Activated T-cell treated with anti-CD3 and anti-CD28 coated beads, Interleukin-2, amount 50 U/mL, for 72 hours (primary cell): ENCODE data around the gene FLAD1. TPM values are rescaled to one million over a fixed set of nuclear protein-coding genes. Genes with fewer than 3 reads are reported as not detected.

Source experiments
- ATAC-seq, 2 donors: fragments of 150-1000 bp; cut with Tn5 transposase; replicated peaks in 1 of 2; 2 replicates each; pipeline ENCODE4 v1.10.0; 2021; ENCODE audit warnings: moderate library complexity in 2 of 2, mild to moderate bottlenecking in 1 of 2
- DNase-seq, 2 donors: peaks; one replicate each; pipeline ENCODE4 v3.0.0; 2021 to 2022; ENCODE audit warnings: mixed read lengths in 1 of 2
- H3K27ac Mint-ChIP-seq: one replicate; pipeline ENCODE4 v1.8.0; 2022; ENCODE audit warnings: mild to moderate bottlenecking, moderate library complexity, mixed read lengths
- H3K27me3 Mint-ChIP-seq: one replicate; pipeline ENCODE4 v1.8.0; 2022; ENCODE audit warnings: low read depth, mixed read lengths
- H3K36me3 Mint-ChIP-seq, 2 donors: one replicate each; pipeline ENCODE4 v1.8.0; 2022; ENCODE audit warnings: mixed read lengths in 2 of 2, mild to moderate bottlenecking in 1 of 2; ENCODE audit not compliant: insufficient read depth in 2 of 2
- H3K4me1 Mint-ChIP-seq: one replicate; pipeline ENCODE4 v1.8.0; 2022; ENCODE audit warnings: low read depth, mixed read lengths
- H3K4me3 Mint-ChIP-seq, 2 donors: one replicate each; pipeline ENCODE4 v1.8.0; 2022; ENCODE audit warnings: mild to moderate bottlenecking in 2 of 2, mixed read lengths in 2 of 2, moderate library complexity in 2 of 2
- H3K9me3 Mint-ChIP-seq, 2 donors: one replicate each; pipeline ENCODE4 v1.8.0; 2022; ENCODE audit warnings: mixed read lengths in 2 of 2
- total RNA-seq, 2 donors: library from RNA; stranded (reverse); gene quantifications; one replicate each; pipeline ENCODE4 v1.2.3, GENCODE V29; 2022

Gene FLAD1
- total RNA-seq, 2 donors from 2014 or later = 45.5 to 55.1 TPM

DNA sequence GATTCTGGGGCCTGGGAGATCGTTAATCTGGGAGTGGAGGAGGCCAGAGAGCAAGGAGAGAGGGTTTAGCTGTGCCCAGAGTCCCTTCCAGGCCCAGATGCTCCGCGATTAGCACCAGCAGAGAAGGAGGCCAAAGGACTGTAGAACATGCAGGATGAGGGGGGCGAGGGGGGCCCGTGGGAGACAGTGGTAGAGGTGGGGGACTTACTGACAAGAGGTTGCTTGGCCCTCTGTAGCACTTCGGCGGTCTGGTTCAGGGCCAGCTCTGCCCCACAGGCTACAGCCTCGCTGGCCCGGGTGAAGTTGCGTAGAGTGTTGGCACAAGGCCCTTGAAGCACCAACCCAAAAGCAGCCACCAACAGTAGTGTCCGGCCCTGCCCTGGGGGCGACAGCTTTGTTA, 49.7 kb downstream of the FLAD1 start:
- no peaks in the 10 kb centered on the region for H3K9me3 Mint-ChIP-seq
- H3K4me1 Mint-ChIP-seq = no peaks in the 10 kb centered on the region
- H3K27ac Mint-ChIP-seq = no peak overlapping the region
- DNase-seq = no peak
- H3K36me3 Mint-ChIP-seq = no peaks in the 10 kb centered on the region
- no peak overlapping the region for H3K4me3 Mint-ChIP-seq
- H3K27me3 Mint-ChIP-seq = no peaks in the 10 kb centered on the region
- ATAC-seq = no peak

DNA sequence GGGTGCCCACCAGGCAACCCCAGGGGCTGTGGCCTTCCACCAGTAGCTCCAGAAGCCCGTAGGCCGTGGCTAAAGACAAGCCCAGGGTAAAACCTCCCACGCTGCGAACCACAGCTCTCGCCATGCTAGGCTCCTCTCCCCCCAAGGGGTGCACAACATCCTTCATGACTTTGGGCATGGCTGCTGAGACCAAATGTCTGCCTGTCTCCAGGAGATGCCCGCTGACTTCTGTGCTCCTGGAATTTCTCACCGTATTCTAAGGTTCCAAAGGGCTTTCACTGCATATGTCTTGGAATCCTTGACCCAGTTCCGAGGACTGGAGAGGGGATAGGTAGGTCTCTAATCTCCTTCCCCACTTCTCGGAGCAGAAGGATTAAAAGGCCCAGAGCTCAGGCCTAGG, 50.4 kb downstream of the FLAD1 start, which contains the start of the genes DCST1 and DCST2:
TSS of gene DCST1 (plus strand) at position 301 of the 400 bp plus-strand sequence. CDS start 213 bp downstream, outside the sequence.
TSS of gene DCST2 (minus strand) at position 258 of the 400 bp plus-strand sequence. CDS start at position 178, 80 bp downstream.
- Mint-ChIP-seq H3K27me3 (no peaks in the 10 kb centered on the region), H3K9me3 (no peaks in the 10 kb centered on the region), H3K4me3 (no peak within 1 kb of the TSS), H3K36me3 (no peaks in the 10 kb centered on the region), H3K27ac (no peak within 1 kb of the TSS), H3K4me1 (no peaks in the 10 kb centered on the region)
- DNase-seq = no peak
- no peak for ATAC-seq

DNA sequence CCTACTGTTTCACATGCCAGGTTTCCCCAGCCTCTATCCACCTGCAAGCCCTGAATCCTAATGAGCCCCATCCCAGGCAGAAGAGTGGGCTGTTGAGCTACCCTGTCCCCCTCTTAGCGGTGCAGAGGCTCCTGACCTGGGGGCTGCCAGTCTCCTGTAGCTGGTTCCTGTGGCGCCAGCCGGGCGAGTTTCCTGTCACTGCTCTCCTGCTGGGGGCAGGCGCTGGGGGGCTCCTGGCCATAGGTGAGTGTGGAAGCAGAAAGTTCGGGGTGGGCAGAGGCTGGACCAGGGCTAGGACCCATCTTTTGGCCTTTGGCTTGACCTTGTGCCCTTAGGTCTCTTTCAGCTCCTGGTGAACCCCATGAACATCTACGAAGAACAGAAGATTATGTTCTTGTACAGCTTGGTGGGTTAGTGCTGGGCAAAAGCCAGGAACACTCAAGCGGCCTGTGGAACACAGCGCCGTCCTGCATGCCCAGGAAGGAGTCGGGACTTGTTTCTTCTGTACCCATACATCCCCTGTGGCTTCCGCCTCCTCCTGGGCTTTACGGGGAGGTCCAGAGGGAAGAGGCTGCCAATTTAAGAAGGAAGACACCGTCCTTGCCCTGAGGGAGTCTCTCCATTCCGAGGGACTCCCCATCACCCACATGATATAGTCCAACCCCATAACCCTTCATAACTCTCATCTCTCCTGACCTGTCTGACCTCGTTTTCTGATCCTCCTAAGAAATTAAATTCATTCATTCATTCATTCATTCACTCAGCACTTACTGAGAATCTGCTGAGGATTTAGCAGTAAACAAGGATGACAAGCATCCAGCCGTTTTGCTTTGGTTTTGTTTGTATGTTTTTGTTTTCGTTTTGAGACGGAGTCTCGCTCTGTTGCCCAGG, 51.4 kb downstream of the FLAD1 start:
- Mint-ChIP-seq H3K27ac (no peak overlapping the region), H3K9me3 (no peaks in the 10 kb centered on the region), H3K4me3 (no peak overlapping the region), H3K36me3 (no peaks in the 10 kb centered on the region), H3K4me1 (no peaks in the 10 kb centered on the region), H3K27me3 (no peaks in the 10 kb centered on the region)
- DNase-seq (no peak), ATAC-seq (no peak)

GRCh38 chr1:155035936-155036335, 52.8 kb downstream of the FLAD1 start:
- Mint-ChIP-seq H3K27ac (no peak overlapping the region), H3K4me3 (no peak overlapping the region), H3K36me3 (no peaks in the 10 kb centered on the region), H3K4me1 (no peaks in the 10 kb centered on the region), H3K9me3 (no peaks in the 10 kb centered on the region), H3K27me3 (no peaks in the 10 kb centered on the region)
- ATAC-seq (no peak), DNase-seq (no peak)

- no peak overlapping the region for H3K27ac Mint-ChIP-seq
- H3K27me3 Mint-ChIP-seq = no peaks in the 10 kb centered on the region
- no peaks in the 10 kb centered on the region for H3K9me3 Mint-ChIP-seq
- H3K4me3 Mint-ChIP-seq = no peak overlapping the region
- H3K36me3 Mint-ChIP-seq = no peaks in the 10 kb centered on the region
- ATAC-seq (no peak), DNase-seq (no peak)
- no peaks in the 10 kb centered on the region for H3K4me1 Mint-ChIP-seq
Measured at GRCh38 chr1:155037043-155037442, 53.9 kb downstream of the FLAD1 start.

DNA sequence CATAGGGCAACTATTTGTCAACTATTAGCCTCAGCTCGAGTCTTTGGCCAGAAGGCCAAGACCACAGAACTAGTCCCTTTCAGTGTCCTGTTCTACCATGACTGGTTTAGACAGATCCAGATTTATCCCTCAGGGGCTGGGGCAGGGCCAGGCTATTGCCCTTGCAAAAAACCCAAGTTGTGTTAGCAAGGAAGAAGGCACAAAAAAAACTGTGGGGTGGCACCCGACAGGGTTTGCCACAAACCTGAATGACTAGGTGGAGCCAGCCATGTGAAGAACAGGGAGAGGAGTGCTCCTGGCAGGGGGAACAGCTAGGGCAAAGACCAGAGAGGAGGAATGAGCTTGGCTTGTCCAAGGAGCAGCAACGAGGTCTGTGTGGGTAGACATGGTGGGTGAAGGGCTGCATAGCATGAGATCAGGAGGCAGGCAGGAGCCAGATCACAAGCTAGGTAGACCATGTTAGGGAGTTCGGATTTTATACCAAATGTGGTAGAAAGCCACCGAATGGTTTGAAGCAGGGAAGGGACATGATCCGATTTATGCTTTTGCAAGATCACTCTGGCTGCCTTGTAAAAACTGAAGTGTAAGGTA, 54.8 kb downstream of the FLAD1 start:
- no peaks in the 10 kb centered on the region for H3K27me3 Mint-ChIP-seq
- no peak for ATAC-seq

DNA sequence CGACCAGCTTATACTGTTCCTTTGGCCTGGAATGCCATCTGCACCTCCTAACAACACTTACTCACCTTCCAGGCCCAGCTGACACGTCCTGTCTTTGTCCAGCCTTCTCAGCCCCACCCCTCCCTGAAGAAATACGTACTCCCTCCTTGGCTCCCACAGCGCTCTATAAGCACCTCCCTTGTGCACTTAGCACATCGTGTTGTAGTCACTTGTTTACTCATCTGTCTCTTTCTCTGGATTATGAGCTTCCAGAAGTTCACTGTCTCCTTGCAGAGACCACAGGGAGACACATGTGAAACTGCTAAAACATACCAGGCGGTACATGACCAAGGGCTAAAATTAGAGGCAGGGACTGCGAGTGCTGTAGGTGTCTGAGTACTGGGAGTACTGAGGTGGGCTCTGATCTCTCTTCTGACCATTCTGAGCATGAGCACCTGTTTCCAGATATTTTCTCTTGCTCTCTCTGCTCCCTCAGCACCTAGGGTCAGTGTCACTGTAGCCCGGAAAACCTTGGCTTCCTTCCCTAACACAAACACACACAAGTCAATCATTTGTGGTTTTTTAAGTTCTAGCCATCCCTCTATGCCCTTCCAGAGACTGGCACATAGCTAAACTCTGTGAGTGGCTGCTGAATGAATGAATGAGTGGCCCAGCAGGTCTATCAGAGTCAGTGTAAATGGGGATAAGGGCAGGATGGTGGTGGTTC, 55.6 kb downstream of the FLAD1 start:
- H3K36me3 Mint-ChIP-seq = no peaks in the 10 kb centered on the region
- DNase-seq (no peak), ATAC-seq (no peak)
- no peak overlapping the region for H3K27ac Mint-ChIP-seq
- H3K27me3 Mint-ChIP-seq = no peaks in the 10 kb centered on the region
- no peaks in the 10 kb centered on the region for H3K4me1 Mint-ChIP-seq
- no peaks in the 10 kb centered on the region for H3K9me3 Mint-ChIP-seq
- H3K4me3 Mint-ChIP-seq = no peak overlapping the region

More for the DNA sequence above, 54.8 kb downstream of the FLAD1 start:
- no peak overlapping the region for H3K27ac Mint-ChIP-seq
- H3K4me3 Mint-ChIP-seq = no peak overlapping the region
- no peaks in the 10 kb centered on the region for H3K36me3 Mint-ChIP-seq
- no peaks in the 10 kb centered on the region for H3K9me3 Mint-ChIP-seq
- DNase-seq = no peak
- no peaks in the 10 kb centered on the region for H3K4me1 Mint-ChIP-seq

GRCh38 chr1:155039308-155039669, 56.1 kb downstream of the FLAD1 start:
- H3K27ac Mint-ChIP-seq = no peak overlapping the region
- H3K27me3 Mint-ChIP-seq = no peaks in the 10 kb centered on the region
- H3K36me3 Mint-ChIP-seq = no peaks in the 10 kb centered on the region
- ATAC-seq (no peak), DNase-seq (no peak)
- no peaks in the 10 kb centered on the region for H3K9me3 Mint-ChIP-seq
- H3K4me1 Mint-ChIP-seq = peaks cover 1% of the 10 kb centered on the region
- H3K4me3 Mint-ChIP-seq = no peak overlapping the region

DNA sequence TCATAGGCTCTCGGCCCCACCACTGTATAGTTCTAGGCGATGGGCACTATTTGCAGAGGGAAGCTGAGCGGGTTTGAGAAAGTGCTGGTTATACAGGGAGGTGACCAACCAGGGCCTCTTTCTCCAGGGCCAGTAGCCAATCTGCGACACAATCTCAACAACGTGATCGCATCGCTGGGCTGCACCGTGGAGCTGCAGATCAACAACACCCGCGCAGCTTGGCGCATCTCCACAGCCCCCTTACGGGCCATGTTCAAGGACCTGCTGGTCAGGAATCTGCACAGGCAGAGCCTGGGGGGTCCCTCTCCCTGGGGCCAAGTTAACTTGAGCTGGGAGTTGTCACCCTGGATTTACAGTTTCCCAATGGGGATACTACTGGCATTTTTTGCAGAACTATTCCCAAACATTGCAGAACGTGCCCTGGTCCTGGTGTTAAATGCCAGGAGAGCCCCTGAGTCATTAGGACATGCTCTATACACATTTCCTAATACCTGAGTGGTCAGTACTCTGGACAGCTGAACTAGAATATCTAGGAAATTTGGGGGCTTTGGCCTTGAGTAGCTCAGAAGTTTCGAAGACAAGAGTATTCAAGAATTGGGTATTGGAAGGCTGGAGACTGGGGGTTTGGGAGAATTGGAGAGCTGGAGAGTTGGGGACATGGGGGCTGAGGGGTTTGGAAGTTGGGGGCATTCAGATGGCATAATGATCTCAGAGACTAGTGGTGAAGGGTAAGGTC, 57.4 kb downstream of the FLAD1 start:
- DNase-seq = no peak
- Mint-ChIP-seq H3K4me3 (no peak overlapping the region), H3K9me3 (no peaks in the 10 kb centered on the region), H3K4me1 (peaks cover 10% of the 10 kb centered on the region), H3K27me3 (no peaks in the 10 kb centered on the region), H3K27ac (no peak overlapping the region), H3K36me3 (no peaks in the 10 kb centered on the region)
- no peak for ATAC-seq

Other genes starting within 250 kb of the FLAD1 start
- gene KCNN3, start 113.1 kb upstream of the FLAD1 start, total RNA-seq = under 1 TPM; 0.10 to 0.42 TPM
- 10 to 100 TPM; 32.4 to 34.6 TPM for gene PMVK, start 46.6 kb upstream of the FLAD1 start, total RNA-seq
- 10 to 100 TPM; 28.0 to 48.0 TPM for gene PBXIP1, start 27.2 kb upstream of the FLAD1 start, total RNA-seq
- 10 to 100 TPM; 43.6 to 45.3 TPM for gene PYGO2, start 21.6 kb upstream of the FLAD1 start, total RNA-seq
- gene SHC1, start 12.6 kb upstream of the FLAD1 start, total RNA-seq = 10 to 100 TPM; 55.8 to 58.6 TPM
- 100 to 1,000 TPM; 251 to 304 TPM for gene CKS1B, start 8.7 kb upstream of the FLAD1 start, total RNA-seq
- gene LENEP, start 10.2 kb downstream of the FLAD1 start, total RNA-seq = 1 to 10 TPM in 1 of 2 donors, under 1 TPM in 1; 0.65 to 2.3 TPM
- gene ZBTB7B, start 19.5 kb downstream of the FLAD1 start, total RNA-seq = 100 to 1,000 TPM; 129 to 141 TPM
- 1 to 10 TPM; 1.1 to 1.4 TPM for gene DCST2, start 50.4 kb downstream of the FLAD1 start, total RNA-seq
- under 1 TPM in 1 of 2 donors, not detected in 1; 0.10 TPM for gene DCST1, start 50.5 kb downstream of the FLAD1 start, total RNA-seq
- gene ADAM15, start 68.0 kb downstream of the FLAD1 start, total RNA-seq = 10 to 100 TPM; 40.8 to 42.1 TPM
- 1 to 10 TPM; 3.4 to 4.0 TPM for gene EFNA4, start 80.4 kb downstream of the FLAD1 start, total RNA-seq
- 1 to 10 TPM; 4.1 to 4.7 TPM for gene EFNA3, start 95.5 kb downstream of the FLAD1 start, total RNA-seq
- gene EFNA1, start 144.5 kb downstream of the FLAD1 start, total RNA-seq = 1 to 10 TPM in 1 of 2 donors, under 1 TPM in 1; 1.00 to 1.4 TPM
- 10 to 100 TPM; 65.0 to 66.3 TPM for gene SLC50A1, start 152.5 kb downstream of the FLAD1 start, total RNA-seq
- 10 to 100 TPM; 49.4 to 58.9 TPM for gene DPM3, start 157.2 kb downstream of the FLAD1 start, total RNA-seq
- gene KRTCAP2, start 190.0 kb downstream of the FLAD1 start, total RNA-seq = 100 to 1,000 TPM; 199 to 203 TPM
- gene TRIM46, start 190.5 kb downstream of the FLAD1 start, total RNA-seq = 1 to 10 TPM; 8.6 to 9.8 TPM
- 10 to 100 TPM; 24.7 to 28.7 TPM for gene THBS3, start 224.6 kb downstream of the FLAD1 start, total RNA-seq
- 10 to 100 TPM; 25.5 to 27.4 TPM for gene MTX1, start 225.4 kb downstream of the FLAD1 start, total RNA-seq